BLaER1 treated with 17β-estradiol and CSF1 and Interleukin-3, amounts not matched to agents 10 nM and 100 nM (cell line): ENCODE data around the gene FAM168A.
A peak's percentile ranks its signal among the peaks of the same experiment; 100 is the strongest.

Source experiments
- H3K27ac ChIP-seq, 11 experiments: shearing (Covaris generic); formaldehyde crosslinking; 2 replicates each; pipeline ENCODE4 v1.8.1; 2022
- H3K27me3 ChIP-seq, 11 experiments: shearing (Covaris generic); formaldehyde crosslinking; 2 replicates each; pipeline ENCODE4 v1.8.1; 2022
- H3K36me3 ChIP-seq, 11 experiments: shearing (Covaris generic); formaldehyde crosslinking; 2 replicates each; pipeline ENCODE4 v1.8.1; 2022
- H3K4me1 ChIP-seq, 10 experiments: shearing (Covaris generic); formaldehyde crosslinking; 2 replicates each; pipeline ENCODE4 v1.8.1; 2022
- H3K4me2 ChIP-seq, 11 experiments: shearing (Covaris generic); formaldehyde crosslinking; 2 replicates each; pipeline ENCODE4 v1.8.1; 2022
- H3K4me3 ChIP-seq, 10 experiments: shearing (Covaris generic); formaldehyde crosslinking; 2 replicates each; pipeline ENCODE4 v1.8.1; 2022
- H3K9ac ChIP-seq, 11 experiments: shearing (Covaris generic); formaldehyde crosslinking; 2 replicates each; pipeline ENCODE4 v1.8.1; 2022
- H3K9me3 ChIP-seq, 11 experiments: shearing (Covaris generic); formaldehyde crosslinking; replicated peaks in 1 of 11; 2 replicates each; pipeline ENCODE4 v1.8.1; 2022
- H4K20me1 ChIP-seq, 11 experiments: shearing (Covaris generic); formaldehyde crosslinking; 2 replicates each; pipeline ENCODE4 v1.8.1; 2022
- Cebpa-rat ChIP-seq, 11 experiments: shearing (Covaris generic); IDR thresholded peaks; 2 replicates each; pipeline ENCODE4 v1.8.1; 2022

The FAM168A gene

DNA sequence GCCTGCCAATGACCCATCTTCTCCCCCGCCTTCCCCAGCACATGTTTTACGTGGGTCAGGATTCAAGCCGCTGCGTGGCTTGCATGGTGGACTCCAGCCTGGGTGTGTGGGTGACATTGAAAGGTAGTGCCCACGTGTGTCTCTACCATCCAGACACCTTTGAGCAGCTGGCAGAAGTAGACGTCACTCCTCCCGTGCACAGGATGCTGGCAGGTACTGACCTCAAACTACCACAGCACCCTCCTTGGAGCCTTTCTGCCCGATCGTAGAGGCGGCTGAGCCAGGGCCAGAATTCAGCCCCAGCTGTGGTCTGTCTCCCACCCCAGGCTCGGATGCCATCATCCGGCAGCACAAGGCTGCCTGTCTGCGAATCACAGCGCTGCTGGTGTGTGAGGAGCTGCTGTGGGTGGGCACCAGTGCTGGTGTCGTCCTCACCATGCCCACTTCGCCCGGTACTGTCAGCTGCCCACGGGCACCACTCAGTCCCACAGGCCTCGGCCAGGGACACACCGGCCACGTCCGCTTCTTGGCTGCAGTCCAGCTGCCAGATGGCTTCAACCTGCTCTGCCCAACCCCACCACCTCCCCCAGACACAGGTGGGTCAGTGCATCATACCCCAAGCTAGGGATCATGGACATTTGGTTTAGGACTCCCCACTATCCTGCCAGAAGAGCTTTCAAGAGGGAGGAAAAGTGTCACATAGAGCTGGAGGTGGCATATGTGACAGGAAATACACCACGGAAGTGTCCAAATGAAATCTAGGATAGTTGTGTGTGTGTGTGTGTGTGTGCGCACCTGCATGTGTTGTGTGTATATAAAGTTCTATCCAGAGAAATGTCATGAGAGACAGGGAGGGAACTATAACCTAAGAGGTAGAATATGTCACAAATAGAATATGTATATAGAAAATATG lies 232.3 kb downstream of the FAM168A start:
- Histone ChIP-seq H3K9me3 (no peaks in the 10 kb centered on the region), H3K27ac (peak overlapping the region in 8 of 11 experiments; percentile 25 to 72 (median 61); a peak in 15 of 22 replicates), H4K20me1 (no peaks in the 10 kb centered on the region), H3K4me2 (peak overlapping the region; percentile 73 to 93 (median 87); a peak in 21 of 22 replicates), H3K27me3 (no peaks in the 10 kb centered on the region), H3K4me3 (no peak overlapping the region), H3K4me1 (peaks cover 33 to 64% (median 55%) of the 10 kb centered on the region in 10 experiments), H3K36me3 (peaks cover 0 to 18% (median 0%) of the 10 kb centered on the region in 11 experiments; a peak in 3 of 22 replicates), H3K9ac (peak overlapping the region in 2 of 11 experiments; percentile 1 to 25; a peak in 2 of 22 replicates)
- TF ChIP-seq Cebpa-rat (IDR thresholded peaks at IDR 0.05), result no peak

DNA sequence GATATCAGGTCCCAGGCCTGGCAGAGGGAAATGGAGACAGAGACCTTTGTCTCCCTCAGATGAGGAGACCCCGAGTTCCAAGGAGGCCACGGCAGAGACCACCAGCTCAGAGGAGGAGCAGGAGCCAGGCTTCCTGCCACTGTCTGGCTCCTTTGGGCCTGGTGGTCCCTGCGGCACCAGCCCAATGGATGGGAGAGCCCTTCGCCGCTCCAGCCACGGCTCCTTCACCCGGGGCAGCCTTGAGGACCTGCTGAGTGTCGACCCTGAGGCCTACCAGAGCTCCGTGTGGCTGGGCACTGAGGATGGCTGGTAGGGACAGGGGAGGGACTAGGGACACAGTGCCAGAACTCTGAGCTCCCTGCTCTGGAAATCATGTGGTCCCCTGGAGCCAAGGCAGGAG lies 234.8 kb downstream of the FAM168A start:
- Histone ChIP-seq H3K4me1 (peaks cover 53 to 85% (median 76%) of the 10 kb centered on the region in 10 experiments), H3K9ac (peak overlapping the region in 2 of 11 experiments; percentile 1 to 24; a peak in 1 of 22 replicates), H3K27me3 (no peaks in the 10 kb centered on the region), H3K4me3 (no peak overlapping the region), H3K27ac (peak overlapping the region in 4 of 11 experiments; percentile 4 to 50 (median 46); a peak in 5 of 22 replicates), H3K9me3 (no peaks in the 10 kb centered on the region), H4K20me1 (no peaks in the 10 kb centered on the region), H3K4me2 (peak overlapping the region in 2 of 11 experiments; percentile 26 to 48; a peak in 2 of 22 replicates), H3K36me3 (peaks cover 0 to 18% (median 0%) of the 10 kb centered on the region in 11 experiments; a peak in 3 of 22 replicates)
- TF ChIP-seq Cebpa-rat (IDR thresholded peaks at IDR 0.05), result no peak

DNA sequence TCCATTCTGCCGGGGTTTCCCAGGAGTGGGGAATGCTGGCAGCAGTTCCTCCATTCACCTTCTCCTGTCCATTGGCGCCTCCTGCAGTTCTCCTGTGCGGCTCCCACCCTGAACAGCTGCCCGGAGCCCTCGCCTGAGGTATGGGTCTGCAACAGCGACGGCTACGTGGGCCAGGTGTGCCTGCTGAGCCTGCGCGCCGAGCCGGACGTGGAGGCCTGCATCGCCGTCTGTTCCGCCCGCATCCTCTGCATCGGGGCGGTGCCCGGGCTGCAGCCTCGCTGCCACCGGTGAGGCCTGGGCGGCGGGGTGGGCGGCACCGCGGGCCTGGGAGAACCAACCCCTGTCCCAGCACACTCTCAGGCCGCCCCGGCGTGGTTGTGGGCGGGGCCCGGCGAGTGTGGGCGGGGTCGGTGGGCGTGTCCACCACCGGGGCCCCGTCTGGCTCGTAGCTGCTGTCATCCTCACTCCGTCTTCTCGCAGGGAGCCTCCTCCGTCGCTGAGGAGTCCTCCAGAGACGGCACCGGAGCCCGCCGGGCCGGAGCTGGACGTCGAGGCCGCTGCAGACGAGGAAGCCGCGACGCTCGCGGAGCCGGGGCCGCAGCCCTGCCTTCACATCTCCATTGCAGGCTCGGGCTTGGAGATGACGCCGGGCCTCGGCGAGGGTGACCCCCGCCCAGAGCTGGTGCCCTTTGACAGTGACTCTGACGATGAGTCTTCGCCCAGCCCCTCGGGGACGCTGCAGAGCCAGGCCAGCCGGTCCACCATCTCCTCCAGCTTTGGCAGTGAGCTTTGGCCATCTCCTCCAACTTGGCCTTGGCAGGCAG lies 235.7 kb downstream of the FAM168A start:
- no peaks in the 10 kb centered on the region for H3K27me3 ChIP-seq
- no peak overlapping the region for H3K27ac ChIP-seq
- no peak for TF ChIP-seq Cebpa-rat (IDR thresholded peaks at IDR 0.05)
- no peak overlapping the region for H3K4me3 ChIP-seq
- no peak overlapping the region for H3K9ac ChIP-seq
- H4K20me1 ChIP-seq, result no peaks in the 10 kb centered on the region
- peaks cover 53 to 85% (median 76%) of the 10 kb centered on the region in 10 experiments for H3K4me1 ChIP-seq
- peaks cover 0 to 18% (median 0%) of the 10 kb centered on the region in 11 experiments; a peak in 3 of 22 replicates for H3K36me3 ChIP-seq
- no peak overlapping the region for H3K4me2 ChIP-seq
- no peaks in the 10 kb centered on the region for H3K9me3 ChIP-seq

DNA sequence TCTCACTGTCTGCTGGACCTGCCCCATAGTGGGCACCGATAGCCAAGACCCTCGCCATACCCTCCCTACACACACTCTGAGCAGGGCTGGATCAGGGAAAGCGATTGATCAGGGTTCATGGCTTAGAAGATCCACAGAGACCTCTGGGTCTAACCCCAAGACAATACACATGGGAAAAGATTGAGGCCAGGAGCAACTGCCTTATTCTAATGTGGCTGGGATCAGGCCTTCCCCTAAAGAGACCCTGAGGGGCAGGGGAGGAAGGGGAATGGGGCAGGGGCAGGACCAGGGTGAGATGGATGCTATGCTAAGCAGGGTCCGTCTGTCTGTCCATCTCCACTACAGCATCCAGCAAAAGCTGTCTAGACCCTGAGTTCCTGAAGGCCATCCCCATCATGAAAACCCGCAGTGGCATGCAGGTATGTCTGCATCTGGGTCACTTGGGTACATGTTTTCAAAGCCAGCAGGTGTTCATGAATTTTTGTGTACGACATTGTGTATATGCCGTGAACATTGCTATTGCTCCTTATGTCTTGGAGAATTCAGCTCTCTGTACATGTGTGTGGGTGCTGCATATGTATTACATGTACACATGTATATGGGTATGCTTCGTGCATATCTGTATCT lies 237.1 kb downstream of the FAM168A start:
- Histone ChIP-seq H3K4me3 (no peak overlapping the region), H3K4me2 (peak overlapping the region; percentile 79 to 95 (median 87)), H3K27me3 (no peaks in the 10 kb centered on the region), H3K9me3 (no peaks in the 10 kb centered on the region), H3K36me3 (peaks cover 0 to 18% (median 0%) of the 10 kb centered on the region in 11 experiments; a peak in 3 of 22 replicates), H4K20me1 (no peaks in the 10 kb centered on the region), H3K9ac (peak overlapping the region in 7 of 11 experiments; percentile 27 to 77 (median 69); a peak in 9 of 22 replicates), H3K27ac (peak overlapping the region in 9 of 11 experiments; percentile 62 to 86 (median 76); a peak in 11 of 22 replicates), H3K4me1 (peaks cover 43 to 76% (median 69%) of the 10 kb centered on the region in 10 experiments)
- no peak for TF ChIP-seq Cebpa-rat (IDR thresholded peaks at IDR 0.05)

DNA sequence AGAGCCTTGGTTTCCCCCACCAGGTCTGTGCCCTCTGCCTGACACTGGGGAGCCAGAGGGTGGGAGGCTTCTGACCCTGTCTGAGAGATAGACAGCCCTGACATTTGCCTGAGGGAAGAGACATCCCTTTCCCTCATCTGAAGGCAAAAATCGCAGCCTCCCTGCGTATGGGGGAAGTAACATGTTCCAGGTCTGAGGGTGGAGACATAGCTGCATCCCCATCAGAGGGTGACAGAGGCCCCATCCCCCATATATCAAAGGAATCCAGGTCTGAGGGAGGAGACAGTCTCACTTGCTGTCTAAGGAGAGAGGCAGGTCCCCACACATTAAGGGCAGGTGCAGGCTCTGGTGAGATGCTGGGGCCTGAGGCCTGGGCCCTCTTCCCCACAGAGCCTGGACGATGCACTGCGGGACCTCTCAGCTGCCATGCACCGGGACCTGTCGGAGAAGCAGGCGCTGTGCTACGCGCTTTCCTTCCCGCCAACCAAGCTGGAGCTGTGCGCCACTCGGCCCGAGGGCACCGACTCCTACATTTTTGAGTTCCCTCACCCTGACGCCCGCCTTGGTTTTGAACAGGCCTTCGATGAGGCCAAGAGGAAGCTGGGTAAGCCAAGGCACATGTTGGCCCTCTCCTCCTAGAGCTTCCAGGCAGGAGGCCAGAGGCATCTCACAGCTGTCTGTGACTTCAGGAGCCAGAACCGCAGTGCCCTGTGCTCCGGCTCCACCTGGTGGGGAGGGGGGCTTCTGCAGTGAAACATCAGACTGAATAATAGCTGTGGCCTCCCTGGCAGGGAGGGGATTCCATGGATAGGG lies 237.8 kb downstream of the FAM168A start:
- H3K4me2 ChIP-seq, result peak overlapping the region; percentile 79 to 95 (median 87)
- H3K4me3 ChIP-seq, result peak overlapping the region in 5 of 10 experiments; percentile 3 to 45 (median 28); a peak in 4 of 20 replicates
- no peaks in the 10 kb centered on the region for H3K9me3 ChIP-seq
- TF ChIP-seq Cebpa-rat (IDR thresholded peaks at IDR 0.05), result no peak
- peaks cover 0 to 18% (median 0%) of the 10 kb centered on the region in 11 experiments; a peak in 3 of 22 replicates for H3K36me3 ChIP-seq
- peaks cover 41 to 69% (median 62%) of the 10 kb centered on the region in 10 experiments for H3K4me1 ChIP-seq
- peak overlapping the region; percentile 63 to 77 (median 73) for H3K9ac ChIP-seq
- H3K27me3 ChIP-seq, result no peaks in the 10 kb centered on the region
- peak overlapping the region; percentile 62 to 86 (median 76) for H3K27ac ChIP-seq
- no peaks in the 10 kb centered on the region for H4K20me1 ChIP-seq

DNA sequence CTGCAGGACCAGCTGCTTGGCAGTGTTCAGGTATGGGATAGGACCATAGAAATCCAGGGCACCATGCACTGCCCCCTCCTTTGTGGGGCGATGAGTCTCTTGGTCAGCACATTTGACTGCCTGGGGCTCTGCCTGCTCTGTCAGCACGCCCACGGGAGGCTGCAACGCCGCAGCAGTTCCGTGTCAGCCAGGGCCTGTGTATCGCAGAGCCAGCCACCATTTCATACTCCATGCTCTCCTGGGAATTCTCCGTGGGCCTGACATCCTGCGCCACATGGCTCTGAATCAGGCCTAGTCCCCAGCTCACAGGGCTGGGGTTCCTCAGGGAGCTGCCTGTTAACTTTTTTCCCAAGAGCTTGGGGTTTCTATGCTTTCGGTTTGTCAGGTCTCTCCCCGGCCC lies 238.6 kb downstream of the FAM168A start:
- peak overlapping the region; percentile 79 to 95 (median 87) for H3K4me2 ChIP-seq
- H3K36me3 ChIP-seq, result peaks cover 0 to 18% (median 0%) of the 10 kb centered on the region in 11 experiments; a peak in 3 of 22 replicates

DNA sequence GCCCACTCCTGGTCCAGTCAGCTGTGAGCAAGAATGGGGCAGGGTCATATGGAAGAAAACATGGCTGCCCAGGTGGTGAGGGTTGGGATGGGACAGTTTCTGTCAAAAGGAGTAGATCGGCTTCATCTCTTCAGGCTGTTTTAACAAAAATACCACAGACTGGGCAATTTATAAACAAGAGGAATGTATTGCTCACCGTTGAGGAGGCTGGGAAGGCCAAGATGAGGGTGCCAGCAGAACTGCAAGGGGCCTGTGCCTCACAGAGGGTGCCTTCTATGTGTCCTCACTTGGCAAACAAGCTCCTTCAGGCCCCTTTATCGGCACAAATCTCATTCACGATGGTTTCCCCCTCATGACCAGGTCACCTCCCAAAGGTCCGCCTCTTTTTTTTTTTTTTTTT lies 239.8 kb downstream of the FAM168A start:
- Histone ChIP-seq H3K9me3 (no peaks in the 10 kb centered on the region), H3K36me3 (peaks cover 0 to 13% (median 0%) of the 10 kb centered on the region in 11 experiments; a peak in 3 of 22 replicates), H3K9ac (no peak overlapping the region), H3K27me3 (no peaks in the 10 kb centered on the region), H3K4me3 (no peak overlapping the region), H3K4me1 (peaks cover 41 to 70% (median 64%) of the 10 kb centered on the region in 10 experiments), H3K27ac (peak overlapping the region in 2 of 11 experiments; percentile 9 to 86; a peak in 1 of 22 replicates), H3K4me2 (peak overlapping the region; percentile 18 to 95 (median 87); a peak in 20 of 22 replicates), H4K20me1 (no peaks in the 10 kb centered on the region)
- TF ChIP-seq Cebpa-rat (IDR thresholded peaks at IDR 0.05), result no peak

More for the DNA sequence above, 238.6 kb downstream of the FAM168A start:
- Histone ChIP-seq H3K9me3 (no peaks in the 10 kb centered on the region), H3K27me3 (no peaks in the 10 kb centered on the region), H3K9ac (peak overlapping the region; percentile 63 to 77 (median 73)), H3K4me1 (peaks cover 41 to 68% (median 62%) of the 10 kb centered on the region in 10 experiments), H3K27ac (peak overlapping the region; percentile 62 to 86 (median 76)), H3K4me3 (peak overlapping the region in 7 of 10 experiments; percentile 1 to 46 (median 28); a peak in 9 of 20 replicates), H4K20me1 (no peaks in the 10 kb centered on the region)
- TF ChIP-seq Cebpa-rat (IDR thresholded peaks at IDR 0.05), result no peak
